NCI-H446 treated with DMSO at 0.1 percent for 48 hours (cell line): ENCODE measurements around the gene CD180.

Experiments used
- DNase-seq: peaks from one replicate; lab custom pipeline; 2025; lab: John Stamatoyannopoulos, UW

CD180 gene

DNA sequence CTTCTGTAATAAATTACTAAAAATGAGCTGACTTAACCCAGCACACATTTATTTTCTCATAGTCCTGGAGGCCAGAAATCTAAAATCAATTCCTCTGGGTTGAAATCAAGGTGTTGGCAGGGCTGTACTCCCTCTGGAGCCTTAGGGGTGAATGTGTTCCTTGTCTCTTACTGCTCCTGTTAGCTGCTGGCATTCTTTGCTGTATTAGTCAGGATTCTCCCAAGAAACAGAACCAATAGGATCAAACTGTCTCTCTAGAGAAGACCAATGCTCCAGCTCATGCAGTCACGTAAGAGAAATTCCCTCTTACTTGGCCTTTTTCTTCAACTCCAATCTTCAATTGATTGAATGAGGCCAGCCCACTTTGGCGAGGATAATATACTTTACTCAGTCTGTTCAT is 15.3 kb upstream of the CD180 start:
- DNase-seq = no peak

GRCh38 chr5:67209141-67209771 is 12.7 kb upstream of the CD180 start:
- DNase-seq = peak; percentile 50

DNA sequence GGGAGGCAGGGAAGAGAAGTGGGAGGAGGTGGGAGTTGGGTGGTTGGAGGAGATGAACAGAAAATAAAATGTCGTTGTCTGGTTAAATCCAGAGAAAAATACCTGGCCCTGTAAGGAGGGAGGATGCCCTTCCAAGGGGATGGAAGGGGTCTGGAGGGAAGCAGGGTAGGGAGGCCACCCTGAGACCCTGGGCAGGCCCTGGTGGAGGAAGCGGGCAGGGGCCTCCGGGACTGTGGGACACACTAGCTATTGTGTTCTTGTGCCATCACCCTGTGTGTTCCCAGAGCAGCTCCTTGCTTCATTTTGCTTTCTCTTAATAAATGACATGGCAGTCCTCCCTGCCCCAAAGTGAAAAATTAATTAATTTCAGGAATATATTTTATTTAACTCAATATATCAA is 11.8 kb upstream of the CD180 start:
- DNase-seq = no peak

GRCh38 chr5:67206929-67207328 is 10.3 kb upstream of the CD180 start:
- DNase-seq = no peak

DNA sequence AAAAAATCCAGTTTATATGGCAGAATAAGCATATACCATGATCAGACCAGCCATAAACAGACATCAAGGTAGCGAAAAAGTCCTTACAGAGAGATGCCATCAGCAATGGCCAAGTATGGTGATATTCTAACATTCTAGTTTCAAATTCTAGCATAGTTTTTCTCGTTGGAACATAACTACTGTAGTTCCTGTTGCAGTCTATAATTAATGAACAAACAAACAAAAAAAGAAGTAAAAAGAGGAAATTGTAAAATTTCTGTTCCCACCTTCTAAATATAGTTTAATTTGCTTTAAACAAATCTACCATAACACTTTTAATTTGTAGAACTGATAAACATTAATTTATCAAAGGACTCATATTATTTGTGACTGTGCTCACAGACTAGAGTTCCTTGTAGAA is 9.9 kb upstream of the CD180 start:
- DNase-seq = no peak

DNA sequence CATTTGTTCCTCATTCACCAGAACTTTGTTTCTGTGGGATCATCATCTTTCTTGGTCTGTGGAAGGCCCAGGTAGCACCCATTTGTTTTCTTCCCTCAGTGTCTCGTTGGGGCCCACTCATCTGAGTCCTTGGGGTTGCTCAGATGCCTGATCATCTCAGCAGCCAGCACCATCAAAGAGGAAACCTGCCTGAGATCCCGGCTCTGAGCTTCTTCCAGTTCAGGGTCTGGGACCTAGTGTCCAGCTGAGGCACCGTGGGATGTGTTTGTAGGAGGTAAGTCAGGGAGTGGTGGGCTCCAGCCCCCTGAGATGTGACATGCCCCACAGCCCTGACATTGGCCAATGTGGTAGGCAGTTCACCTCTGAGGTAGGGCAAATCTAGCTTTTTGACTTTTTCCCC is 9.4 kb upstream of the CD180 start:
- no peak for DNase-seq

- DNase-seq = no peak
These were observed 8.2 kb upstream of the CD180 start for GRCh38 chr5:67204821-67205220.

DNA sequence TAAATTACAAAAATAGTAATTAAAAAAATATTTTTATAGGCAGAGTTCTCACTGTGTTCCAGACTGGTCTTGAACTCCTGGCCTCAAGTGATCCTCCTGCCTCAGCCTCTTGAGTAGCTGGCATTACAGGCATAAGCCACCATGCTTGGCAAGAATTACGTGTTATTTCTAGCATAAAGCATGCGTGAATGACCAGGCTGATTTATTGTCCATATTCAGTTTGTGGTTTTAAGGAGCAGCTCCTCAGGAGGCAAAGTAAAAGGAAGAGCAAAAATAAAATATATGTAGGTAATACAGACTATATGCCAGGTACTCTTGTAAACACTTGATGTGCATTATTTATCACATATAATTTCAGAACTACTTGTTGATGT is 7.1 kb upstream of the CD180 start:
- no peak for DNase-seq

DNA sequence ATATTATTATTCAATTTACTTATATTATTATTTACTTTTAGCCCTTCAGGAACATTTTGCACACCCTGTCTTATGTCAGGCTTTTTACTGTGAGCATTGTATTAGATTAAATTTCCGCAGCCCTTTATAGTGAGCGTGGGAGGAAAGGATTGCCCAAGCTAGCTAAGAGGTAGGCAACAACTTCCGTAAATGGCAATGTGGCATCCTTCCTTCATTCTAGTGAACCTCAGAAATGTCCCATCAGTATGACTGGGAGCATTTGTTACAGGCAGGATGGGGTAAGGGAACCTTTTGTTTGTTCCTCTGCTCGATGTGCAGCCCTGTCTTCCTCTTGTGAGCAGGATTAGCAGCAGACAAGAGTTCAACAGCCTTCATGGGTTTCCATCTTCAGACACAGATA is 6.2 kb upstream of the CD180 start:
- no peak for DNase-seq

DNA sequence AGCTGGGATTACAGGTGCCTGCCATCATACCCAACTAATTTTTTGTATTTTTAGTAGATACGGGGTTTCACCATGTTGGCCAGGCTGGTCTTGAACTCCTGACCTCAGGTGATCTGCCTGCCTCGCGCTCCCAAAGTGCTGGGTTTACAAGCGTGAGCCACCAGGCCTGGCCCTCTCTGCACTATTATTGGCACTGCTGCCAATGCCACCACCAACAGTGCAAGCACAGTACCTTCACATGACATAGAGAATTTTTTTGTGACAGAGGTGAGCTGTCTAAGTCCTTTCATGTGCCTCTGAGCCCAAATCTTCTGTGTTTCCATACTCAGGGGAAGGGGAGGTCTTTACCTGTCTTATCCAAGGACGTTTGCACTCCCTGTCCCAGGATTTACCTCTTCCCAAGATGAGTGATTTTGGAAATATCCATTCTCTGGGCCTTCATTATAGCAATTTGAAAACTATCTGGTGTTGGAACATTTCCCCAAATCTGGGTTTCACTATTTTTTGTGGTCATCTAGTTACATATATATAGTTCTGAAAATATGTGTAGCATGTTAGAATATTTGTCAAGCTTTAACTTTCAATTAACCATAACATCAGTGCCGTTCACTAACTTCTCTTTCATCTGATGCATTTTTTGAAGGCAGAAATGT is 5.4 kb upstream of the CD180 start:
- no peak for DNase-seq

DNA sequence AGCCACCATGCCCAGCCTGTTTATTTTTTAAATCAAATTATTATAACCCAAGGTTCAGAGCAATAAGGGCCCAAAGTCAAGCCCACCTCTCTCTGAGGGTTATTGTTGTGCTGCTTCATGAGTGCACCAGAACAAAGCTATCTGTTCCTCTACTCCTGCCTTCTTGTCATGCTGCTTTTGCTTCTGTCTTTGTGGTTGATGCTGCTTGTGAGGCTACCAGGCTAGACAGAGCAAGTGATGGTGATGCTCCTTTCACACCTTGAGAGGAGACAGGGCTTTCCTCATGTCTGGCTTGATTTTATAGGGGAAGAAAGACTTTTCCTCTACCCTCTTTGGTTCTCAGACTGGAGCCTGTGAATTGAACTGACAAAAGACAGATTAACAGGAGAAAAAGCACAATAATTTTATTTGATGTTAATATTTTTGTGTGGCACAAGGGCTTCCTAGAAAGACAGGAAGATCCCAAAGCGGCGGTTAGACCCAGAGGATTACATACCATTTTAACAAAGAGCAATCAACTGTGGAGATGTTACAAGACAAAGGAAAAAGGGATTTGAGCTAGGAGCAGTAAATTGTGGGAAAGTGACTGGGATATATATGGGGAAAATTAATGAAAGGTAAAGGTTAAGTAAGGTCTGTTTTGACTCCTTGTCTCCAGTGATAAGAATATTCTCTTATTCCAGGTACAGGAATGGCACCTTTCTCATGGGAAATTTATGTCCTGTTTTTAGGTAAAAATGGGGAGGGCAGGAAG is 4.4 kb upstream of the CD180 start:
- no peak for DNase-seq

- DNase-seq = no peak
These were observed 3.3 kb upstream of the CD180 start for GRCh38 chr5:67199859-67200258.

- no peak for DNase-seq
These were observed 2.3 kb upstream of the CD180 start for GRCh38 chr5:67198917-67199316.

DNA sequence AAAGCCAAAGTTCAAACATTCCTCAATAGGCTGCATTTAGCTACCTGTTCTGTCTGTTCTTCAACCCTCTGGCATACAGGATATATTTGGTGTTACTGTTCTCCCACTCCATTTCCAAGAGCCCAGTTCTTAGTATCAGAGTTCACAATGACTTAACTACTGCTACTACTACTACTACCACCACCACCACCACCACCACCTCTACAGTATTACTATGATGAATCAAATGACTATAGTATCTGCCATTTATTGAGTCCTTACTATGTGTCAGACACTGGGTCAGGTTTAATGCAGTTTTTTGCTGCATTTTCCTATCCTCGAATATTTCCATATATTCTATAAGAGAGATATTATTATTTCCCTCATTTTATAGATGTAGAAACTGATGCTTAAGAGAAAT is 937 bp upstream of the CD180 start:
- DNase-seq = no peak

GRCh38 chr5:67195406-67196275 is 958 bp downstream of the CD180 start:
- DNase-seq = peak; percentile 79

- no peak for DNase-seq
These were observed 2.4 kb downstream of the CD180 start for GRCh38 chr5:67194166-67194565.

DNA sequence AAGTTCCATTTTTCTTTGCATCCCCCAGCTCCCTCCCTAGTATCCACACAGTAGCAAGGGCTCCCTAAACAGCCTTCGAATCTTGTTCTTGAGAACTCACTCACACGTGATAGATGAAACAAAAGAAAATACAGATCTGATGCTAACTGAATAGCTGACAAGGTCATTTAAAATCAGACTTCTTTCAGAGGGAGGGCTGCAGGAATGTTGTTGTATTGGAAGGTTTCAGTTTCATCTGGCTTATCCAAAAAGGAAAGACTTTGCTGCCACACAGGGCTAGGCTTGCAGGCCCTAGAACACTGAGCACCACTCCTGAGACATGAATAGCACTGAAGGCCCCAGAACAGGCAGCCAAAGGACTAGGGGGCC is 3.2 kb downstream of the CD180 start:
- no peak for DNase-seq

DNA sequence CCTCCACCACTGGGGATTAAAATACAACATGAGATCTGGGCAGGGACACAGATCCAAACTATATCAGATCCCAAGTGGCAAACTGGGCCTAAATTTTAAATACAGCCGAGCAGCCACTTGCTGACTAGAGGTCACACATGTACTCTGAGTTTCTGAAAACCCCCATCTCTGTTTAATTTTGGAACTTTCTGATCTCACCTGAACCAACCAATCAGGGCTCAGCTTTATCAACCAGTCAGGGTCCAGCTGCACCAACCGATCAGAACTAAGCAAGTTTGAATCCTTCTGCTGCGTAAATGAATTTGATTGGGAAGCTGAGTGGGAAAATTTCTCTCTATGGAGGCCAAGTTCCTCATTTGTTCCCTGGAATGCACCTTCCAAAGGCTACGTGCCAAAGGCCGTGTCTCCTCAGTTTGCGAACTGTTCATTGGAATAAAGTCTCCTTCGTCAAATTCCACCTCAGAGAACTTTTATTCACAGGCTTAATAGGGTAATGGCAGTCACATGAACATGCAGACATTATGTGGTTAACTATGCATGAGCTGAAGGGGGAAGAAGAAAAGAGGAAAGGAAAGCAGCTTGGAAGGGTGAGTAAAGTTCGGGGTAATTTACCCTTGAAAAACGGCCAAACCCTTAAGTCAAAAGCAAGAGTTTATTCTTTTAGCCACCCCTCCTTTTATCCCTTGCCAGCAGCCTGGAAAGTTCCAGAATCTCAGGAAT is 3.7 kb downstream of the CD180 start:
- DNase-seq = no peak

- no peak for DNase-seq
These were observed 5.7 kb downstream of the CD180 start for GRCh38 chr5:67190861-67191260.

DNA sequence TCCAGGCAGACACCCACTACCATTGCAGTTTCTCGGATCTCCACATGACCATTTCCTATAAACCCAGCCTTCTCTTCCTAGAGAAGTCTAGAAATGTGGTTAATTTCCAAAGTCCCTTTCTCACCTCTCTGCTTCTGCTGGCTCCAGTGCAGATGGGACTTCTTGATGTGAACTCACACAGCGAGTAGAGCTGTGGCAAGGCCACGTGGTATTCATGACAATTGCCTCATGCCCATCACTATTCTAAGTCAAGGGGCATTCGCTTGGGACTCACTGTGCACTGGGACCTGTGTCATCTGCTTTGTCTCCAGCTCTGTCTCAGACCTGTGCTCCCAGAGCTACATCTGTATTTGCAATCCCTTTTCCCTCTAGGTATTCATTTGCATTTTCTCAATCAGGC is 6.2 kb downstream of the CD180 start:
- DNase-seq = no peak

DNA sequence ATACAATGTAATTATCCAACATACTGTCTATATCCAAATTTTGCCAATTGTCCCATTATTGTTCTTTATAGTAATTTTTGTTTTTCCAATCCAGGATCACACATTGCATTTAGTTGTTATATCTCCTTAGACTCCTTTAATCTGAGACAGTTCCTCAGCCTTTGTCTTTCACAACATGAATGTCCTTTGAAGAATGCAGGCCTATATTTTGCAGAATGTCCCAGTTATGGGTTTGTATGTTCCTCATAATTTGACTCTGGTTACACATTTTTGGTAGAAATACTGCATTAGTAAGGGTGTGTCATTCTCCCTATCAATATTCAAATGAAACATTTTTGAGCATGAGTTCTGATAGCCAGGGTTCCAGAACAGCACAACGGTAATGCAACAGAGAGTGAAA is 6.7 kb downstream of the CD180 start:
- no peak for DNase-seq

DNA sequence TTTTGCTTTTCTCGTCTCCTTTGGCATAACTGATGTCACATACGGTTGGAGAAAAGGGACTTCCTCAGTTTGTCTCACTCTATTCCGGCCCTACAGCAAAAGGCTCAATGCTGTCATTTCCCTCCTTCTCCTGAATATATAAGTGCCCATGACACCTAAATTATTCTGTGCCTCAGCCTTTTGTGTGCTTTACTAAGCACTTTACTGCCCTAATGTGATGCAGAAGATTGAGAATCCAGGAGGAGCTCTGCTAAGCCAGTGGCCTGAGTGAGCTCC is 7.6 kb downstream of the CD180 start:
- no peak for DNase-seq
